Transverse colon (tissue), 4 donors: Measurements from ENCODE around the gene NPM1. TPM values are rescaled to one million over a fixed set of nuclear protein-coding genes. Genes with fewer than 3 reads are reported as not detected.

ENCODE experiments used
- DNase-seq: peaks from one replicate; pipeline ENCODE4 v3.0.0-alpha.2; 2019
- H3K27ac ChIP-seq, 4 donors: fragments of 200-600 bp; sonication (generic); 2 replicates each; pipeline ENCODE4 v1.5.1; 2016 to 2018; ENCODE audit warnings: inconsistent platforms in 4 of 4
- H3K27me3 ChIP-seq: fragments of 200-600 bp; sonication (generic); 2 replicates; pipeline ENCODE4 v1.5.1; 2017; ENCODE audit warnings: inconsistent platforms
- H3K36me3 ChIP-seq, 4 donors: fragments of 200-600 bp; sonication (generic); 2 replicates each; pipeline ENCODE4 v1.5.1; 2017 to 2019; ENCODE audit warnings: inconsistent platforms in 4 of 4
- H3K4me1 ChIP-seq, 4 donors: fragments of 200-600 bp; sonication (generic); 2 replicates each; pipeline ENCODE4 v1.5.1; 2017 to 2020; ENCODE audit warnings: inconsistent platforms in 4 of 4
- H3K4me3 ChIP-seq, 4 donors: fragments of 200-600 bp; sonication (generic); 1 replicate in 1 of 4; 2 replicates in 3 of 4; pipeline versions ENCODE4 v1.5.1 to v1.6.1; 2017 to 2019; ENCODE audit warnings: inconsistent platforms in 4 of 4
- H3K9me3 ChIP-seq, 2 donors: fragments of 200-600 bp; sonication (generic); 2 replicates each; pipeline ENCODE4 v1.5.1; 2017 to 2019; ENCODE audit warnings: inconsistent platforms in 2 of 2
- CTCF ChIP-seq, 5 experiments: fragments of 200-600 bp in 3 of 5; fragments of 450-650 bp in 2 of 5; sonication (generic) in 3 of 5; IDR thresholded peaks; 1 replicate in 2 of 5; 2 replicates in 3 of 5; pipeline ENCODE4 v1.5.1; 2016 to 2017; ENCODE audit warnings: antibody characterized with exemption in 5 of 5, inconsistent platforms in 3 of 5, mild to moderate bottlenecking in 2 of 5, moderate library complexity in 1 of 5
- EP300 ChIP-seq: sonication (generic); formaldehyde crosslinking; IDR thresholded peaks from one replicate; pipeline ENCODE4 v1.6.1; 2017; ENCODE audit warnings: antibody characterized with exemption, low read depth
- POLR2A ChIP-seq: fragments of 450-650 bp; IDR thresholded peaks from one replicate; pipeline ENCODE4 v1.6.1; 2016; ENCODE audit warnings: antibody characterized with exemption, mild to moderate bottlenecking, moderate library complexity
- POLR2AphosphoS5 ChIP-seq, 3 donors: sonication (generic); formaldehyde crosslinking; IDR thresholded peaks; one replicate each; pipeline ENCODE4 v1.6.1; 2016; ENCODE audit warnings: antibody characterized with exemption in 3 of 3
- WGBS, 2 donors: methylation state at CpG; one replicate each; pipeline ENCODE4 v1.1.5; 2018; ENCODE audit warnings: low coverage in 1 of 2; 5-methylcytosine and 5-hydroxymethylcytosine counted together
- in situ Hi-C, 4 donors: fragments of 200-750 bp; cut with MboI; loops; one replicate each; pipeline versions ENCODE4 v1.15.0 to v1.15.1; 2017; ENCODE audit warnings: low sequenced_read_pairs in 3 of 4, low pct_ligation_motif_present in 1 of 4, low pct_unique_long_range_greater_than_20kb in 1 of 4
- intact Hi-C: fragments of 100-400 bp; cut with DNase I; formaldehyde crosslinking; loops from one replicate; pipeline ENCODE4 v1.15.1; 2023; ENCODE audit warnings: low total_unique reads
- total RNA-seq, 4 donors: library from RNA; depleted of rRNA; stranded (reverse); fragments of >200 nt; gene quantifications; one replicate each; pipeline ENCODE4 v1.1.0, GENCODE V29; 2016

Gene NPM1
- total RNA-seq, 4 donors from 2014 or later = 279 to 2,349 (median 380) TPM

GRCh38 chr5:171426680-171427079 is 39.0 kb downstream of the NPM1 start:
- Histone ChIP-seq H3K4me1 (no peaks in the 10 kb centered on the region), H3K27me3 (no peaks in the 10 kb centered on the region), H3K9me3 (no peaks in the 10 kb centered on the region), H3K36me3 (no peaks in the 10 kb centered on the region), H3K4me3 (no peak overlapping the region), H3K27ac (no peak overlapping the region)
- 90% methylated on average over 2 to 9 of the region's 9 CpGs for WGBS, 2 donors
- no peak for TF ChIP-seq CTCF (IDR thresholded peaks at IDR 0.05)
- no peak for TF ChIP-seq POLR2AphosphoS5 (IDR thresholded peaks at IDR 0.05)
- no peak for TF ChIP-seq POLR2A
- TF ChIP-seq EP300 = no peak
- DNase-seq = no peak
- in situ Hi-C loops = loop anchor here in 1 of 4 donors (25.0 kb wide), 1 partner anchor 461 kb away; no protein-coding TSS in a partner anchor
- intact Hi-C loops = no loop called here

GRCh38 chr5:171427318-171428167 is 39.9 kb downstream of the NPM1 start:
- 88 to 92% methylated on average over 6 to 20 of the region's 20 CpGs for WGBS, 2 donors
- intact Hi-C loops = no loop called here
- H3K27me3 ChIP-seq = no peaks in the 10 kb centered on the region
- no peaks in the 10 kb centered on the region for H3K9me3 ChIP-seq
- in situ Hi-C loops = loop anchor here in 1 of 4 donors (25.0 kb wide), 1 partner anchor 460 kb away; no protein-coding TSS in a partner anchor
- H3K4me1 ChIP-seq = no peaks in the 10 kb centered on the region
- no peak for TF ChIP-seq EP300
- no peak for TF ChIP-seq POLR2A
- TF ChIP-seq POLR2AphosphoS5 (IDR thresholded peaks at IDR 0.05) = no peak
- TF ChIP-seq CTCF (IDR thresholded peaks at IDR 0.05) = no peak
- H3K27ac ChIP-seq = no peak overlapping the region
- H3K36me3 ChIP-seq = no peaks in the 10 kb centered on the region
- no peak for DNase-seq
- no peak overlapping the region for H3K4me3 ChIP-seq

- H3K4me3 ChIP-seq = no peak overlapping the region
- H3K9me3 ChIP-seq = no peaks in the 10 kb centered on the region
- intact Hi-C loops = no loop called here
- H3K4me1 ChIP-seq = no peaks in the 10 kb centered on the region
- H3K27ac ChIP-seq = no peak overlapping the region
- no peak for DNase-seq
- H3K27me3 ChIP-seq = no peaks in the 10 kb centered on the region
- in situ Hi-C loops = loop anchor here in 1 of 4 donors (25.0 kb wide), 1 partner anchor 459 kb away; no protein-coding TSS in a partner anchor
- no peak for TF ChIP-seq POLR2AphosphoS5 (IDR thresholded peaks at IDR 0.05)
- TF ChIP-seq EP300 = no peak
- TF ChIP-seq POLR2A = no peak
- TF ChIP-seq CTCF (IDR thresholded peaks at IDR 0.05) = no peak
- H3K36me3 ChIP-seq = no peaks in the 10 kb centered on the region
- 93 to 100% methylated on average over 7 to 9 of the region's 9 CpGs for WGBS, 2 donors
These were observed 40.6 kb downstream of the NPM1 start for GRCh38 chr5:171428168-171428696.

GRCh38 chr5:171428809-171429542 is 41.3 kb downstream of the NPM1 start:
- intact Hi-C loops = no loop called here
- in situ Hi-C loops = loop anchor here in 1 of 4 donors (25.0 kb wide), 1 partner anchor 458 kb away; no protein-coding TSS in a partner anchor

More at GRCh38 chr5:171428809-171429542, 41.3 kb downstream of the NPM1 start:
- no peak overlapping the region for H3K27ac ChIP-seq
- TF ChIP-seq EP300 = no peak
- no peak for TF ChIP-seq POLR2A
- TF ChIP-seq POLR2AphosphoS5 (IDR thresholded peaks at IDR 0.05) = no peak
- TF ChIP-seq CTCF (IDR thresholded peaks at IDR 0.05) = no peak
- H3K36me3 ChIP-seq = no peaks in the 10 kb centered on the region
- H3K4me3 ChIP-seq = no peak overlapping the region
- H3K4me1 ChIP-seq = no peaks in the 10 kb centered on the region
- no peaks in the 10 kb centered on the region for H3K9me3 ChIP-seq
- no peaks in the 10 kb centered on the region for H3K27me3 ChIP-seq
- no peak for DNase-seq
- WGBS, 2 donors = 86% methylated on average over 16 of the region's 16 CpGs; no CpG with 5 or more reads in 1 of the 2 donors
